Nucleus accumbens (tissue), 56 donors: ENCODE measurements around the gene KIAA1549.

Experiments used
- DNase-seq, 56 donors: peaks; one replicate each; lab custom pipeline; 2025; lab: John Stamatoyannopoulos, UW

The KIAA1549 gene

DNA sequence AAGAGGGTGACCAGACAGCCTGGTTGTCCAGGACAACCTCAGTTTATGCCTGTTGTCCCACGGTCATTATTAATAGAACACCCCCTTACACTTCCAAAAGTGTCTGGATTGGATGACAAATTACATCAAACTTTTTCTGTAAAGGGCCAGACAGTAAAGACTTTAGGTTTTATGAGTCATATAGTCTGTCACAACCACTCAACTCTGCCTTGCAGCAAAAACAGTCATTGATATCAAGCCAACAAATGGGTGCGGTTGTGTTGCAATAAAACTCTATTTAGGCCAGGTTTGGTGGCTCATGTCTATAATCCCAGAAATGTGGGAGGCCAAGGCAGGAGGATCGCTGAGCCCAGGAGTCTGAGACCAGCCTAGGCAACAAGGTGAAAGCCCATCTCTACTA, 116.5 kb downstream of the KIAA1549 start:
- no peak for DNase-seq

DNA sequence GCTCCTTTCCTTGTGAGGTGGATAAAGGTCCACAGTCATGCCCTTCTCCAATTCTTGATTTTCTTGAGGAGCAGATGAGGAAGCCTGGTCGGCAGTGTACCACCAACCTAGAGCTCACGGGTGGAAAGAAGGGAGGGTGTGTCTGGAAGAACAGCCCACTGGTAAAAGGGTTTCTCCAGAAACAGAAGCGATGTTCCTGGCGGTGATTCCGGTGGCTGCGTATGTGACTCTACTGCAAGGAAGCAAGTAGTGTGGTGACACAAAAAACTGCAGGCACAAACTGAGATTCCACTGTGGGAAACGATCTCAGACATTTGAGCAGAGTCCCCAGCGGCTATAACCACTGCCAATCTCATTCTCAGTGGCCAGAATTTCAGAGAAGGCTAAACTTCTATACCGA, 117.3 kb downstream of the KIAA1549 start:
- DNase-seq: no peak

DNA sequence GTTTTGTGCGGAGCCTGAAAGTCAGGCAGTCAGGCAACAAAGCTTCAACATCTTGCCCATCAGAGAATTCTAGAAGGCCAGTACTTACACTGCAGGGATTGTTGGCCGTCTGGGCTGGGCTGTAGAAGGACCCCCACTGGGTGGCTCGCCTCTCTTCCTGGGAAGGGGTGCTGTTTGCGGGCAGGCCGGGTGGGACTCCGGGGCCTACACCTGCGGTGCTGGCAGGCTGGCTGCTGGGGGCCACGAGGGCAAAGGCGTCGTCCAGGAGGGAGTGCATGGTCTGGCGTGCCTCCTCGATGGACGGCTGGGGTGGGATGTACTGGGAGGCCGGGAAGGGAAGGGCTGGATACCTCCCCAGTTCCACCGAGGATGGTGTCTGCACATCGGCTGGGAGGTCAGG, 120.1 kb downstream of the KIAA1549 start:
- DNase-seq: no peak

DNA sequence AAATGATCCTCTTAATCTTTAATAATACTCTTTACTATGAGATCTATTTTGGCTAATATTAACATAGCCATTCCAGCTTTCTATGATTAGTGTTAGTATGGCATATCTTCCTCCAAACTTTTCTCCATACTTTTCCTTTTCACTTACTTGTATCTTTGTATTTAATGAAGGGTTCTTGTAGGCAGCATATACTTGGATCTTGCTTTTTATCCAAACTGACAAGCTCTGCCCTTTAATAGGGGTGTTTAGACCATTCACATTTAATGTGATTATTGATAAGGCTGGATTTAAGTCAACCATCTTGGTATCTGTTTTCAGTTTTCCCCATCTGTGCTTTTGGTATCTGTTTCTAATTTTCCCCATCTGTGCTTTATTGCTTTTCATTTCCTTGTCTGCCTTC, 123.5 kb downstream of the KIAA1549 start:
- no peak for DNase-seq

DNA sequence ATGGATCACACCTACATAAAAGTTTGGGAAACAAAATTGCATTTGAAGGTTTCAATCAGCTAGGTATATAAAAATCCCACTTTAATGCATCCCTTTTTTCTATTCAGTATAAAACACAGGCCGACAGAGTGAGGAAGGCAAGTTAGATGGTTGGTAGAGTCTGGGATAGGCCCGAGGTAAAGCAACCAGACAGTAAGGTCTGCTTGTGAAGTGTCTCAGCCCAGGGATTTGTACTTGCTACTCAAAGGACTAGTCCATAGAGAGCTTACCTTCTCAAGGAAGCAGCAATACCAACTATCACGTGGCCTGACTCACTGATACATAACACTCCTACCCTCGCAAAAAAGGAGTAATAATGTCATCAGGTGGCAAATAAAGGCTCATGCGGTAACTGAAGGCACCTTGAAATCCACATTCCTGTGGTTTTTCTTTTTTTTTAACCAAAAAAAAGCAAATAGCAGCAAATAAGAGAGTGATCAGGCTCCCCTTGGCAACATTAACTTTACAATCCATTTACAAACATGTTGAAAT, 127.0 kb downstream of the KIAA1549 start:
- DNase-seq: no peak

DNA sequence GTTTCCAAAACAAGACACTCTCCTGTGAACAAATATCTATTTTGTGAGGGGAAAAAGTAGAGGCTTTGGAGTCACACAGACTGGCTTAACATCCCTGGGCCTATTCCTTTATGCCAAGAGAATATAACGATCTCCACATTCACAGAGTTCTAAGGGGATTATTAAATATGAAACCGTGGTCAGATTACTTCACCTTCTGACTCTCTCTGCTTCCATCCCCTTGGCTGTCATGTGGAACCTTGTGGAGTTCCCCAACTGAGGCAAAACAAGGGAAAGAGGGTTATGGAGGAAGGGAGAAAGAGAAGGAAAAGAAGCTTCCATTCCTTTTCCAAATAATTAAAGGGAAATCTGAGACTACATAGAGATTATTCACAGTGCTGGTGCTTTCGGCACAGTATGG, 127.7 kb downstream of the KIAA1549 start:
- DNase-seq: no peak

DNA sequence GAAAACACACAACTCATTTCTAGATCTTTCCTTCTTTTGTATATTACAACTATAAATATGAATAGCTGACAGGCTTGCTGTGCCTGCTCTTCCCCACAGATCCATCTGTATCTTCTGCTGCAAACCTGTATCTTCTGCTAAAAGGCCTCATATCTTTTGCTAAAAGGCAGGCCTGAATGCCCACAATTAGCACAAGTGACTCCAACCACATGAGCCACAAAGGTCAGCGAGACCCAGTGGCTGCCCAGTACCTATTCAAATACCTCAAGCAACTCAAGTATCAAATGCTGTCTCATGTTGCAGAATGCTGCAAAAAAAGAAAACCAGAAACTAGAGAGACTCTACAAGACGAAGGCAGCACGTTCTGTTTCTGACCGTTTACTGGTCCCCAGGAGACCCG, 128.7 kb downstream of the KIAA1549 start:
- no peak for DNase-seq

DNA sequence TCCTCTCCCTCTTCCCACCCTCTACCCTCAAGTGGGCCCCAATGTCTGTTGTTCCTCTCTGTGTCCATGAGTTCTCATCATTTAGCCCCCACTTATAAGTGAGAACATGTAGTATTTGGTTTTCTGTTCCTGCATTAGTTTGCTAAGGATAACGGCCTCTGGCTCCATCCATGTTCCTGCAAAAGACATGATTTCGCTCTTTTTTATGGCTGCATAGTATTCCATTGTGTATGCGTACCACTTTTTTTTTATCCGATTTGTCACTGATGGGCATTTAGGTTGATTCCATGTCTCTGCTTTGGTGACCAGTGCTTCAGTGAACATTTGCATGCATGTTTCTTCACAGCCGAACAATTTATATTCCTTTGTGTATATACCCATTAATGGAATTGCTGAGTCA, 131.5 kb downstream of the KIAA1549 start:
- DNase-seq: no peak

DNA sequence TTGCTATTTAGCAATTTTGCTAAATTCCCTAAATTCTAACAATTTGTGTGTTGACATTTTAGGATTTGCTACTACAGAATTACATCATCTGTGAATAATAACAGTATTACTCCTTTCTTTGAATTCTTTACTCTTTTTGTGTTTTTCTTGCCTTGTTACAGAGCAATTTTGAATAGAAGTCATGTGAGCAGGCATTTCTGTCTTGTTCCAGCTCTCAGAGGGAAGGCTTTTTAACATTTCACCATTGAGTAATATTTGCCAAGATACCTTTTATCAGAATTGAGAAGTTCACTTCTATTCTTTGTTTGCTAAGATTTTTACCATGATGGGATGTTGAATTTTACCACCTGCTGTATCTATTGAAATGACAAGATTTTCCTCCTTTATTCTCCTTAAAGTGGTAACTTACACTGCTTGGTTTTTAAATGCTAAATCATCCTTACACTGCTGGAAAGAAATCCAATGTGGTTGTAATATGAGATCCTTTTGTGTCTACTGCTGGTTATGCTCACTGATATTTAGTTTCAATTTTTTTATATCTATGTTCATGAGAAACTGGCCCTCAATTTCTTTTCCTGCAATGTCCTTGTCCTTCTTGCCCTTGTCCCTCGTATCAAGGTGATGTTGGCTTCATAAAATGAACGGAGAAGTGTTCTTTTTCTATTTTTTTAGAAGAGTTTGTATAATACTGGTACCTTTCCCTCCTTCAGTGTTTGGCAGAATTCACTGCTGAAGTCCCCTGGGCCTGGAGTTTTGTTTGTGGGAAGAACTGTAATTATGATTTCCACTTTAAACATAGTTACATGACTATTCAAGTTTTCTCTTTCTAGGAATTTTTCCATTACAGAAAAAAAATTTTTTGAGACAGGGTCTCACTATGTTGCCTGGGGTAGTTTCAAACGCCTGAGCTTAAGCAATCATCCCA, 132.9 kb downstream of the KIAA1549 start:
- no peak for DNase-seq

DNA sequence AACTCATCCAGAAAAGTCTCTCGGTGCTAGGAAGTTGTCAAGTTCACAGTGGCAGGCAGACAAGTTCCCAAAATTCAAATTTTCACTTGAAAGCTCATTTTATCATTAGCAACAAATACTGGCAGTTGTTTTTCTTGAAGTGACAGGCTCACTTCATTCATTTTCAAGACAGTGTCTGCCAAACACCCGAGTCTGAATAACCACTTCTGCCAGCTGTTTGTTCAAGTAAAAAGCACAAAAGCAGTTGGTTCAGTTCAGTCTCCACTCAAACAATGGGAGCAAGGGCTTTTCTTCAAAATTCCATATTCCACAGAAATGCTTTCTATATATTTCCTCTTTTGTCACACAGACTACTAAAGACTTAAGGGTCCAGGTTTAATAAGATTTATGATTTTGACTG, 135.5 kb downstream of the KIAA1549 start:
- DNase-seq: no peak

DNA sequence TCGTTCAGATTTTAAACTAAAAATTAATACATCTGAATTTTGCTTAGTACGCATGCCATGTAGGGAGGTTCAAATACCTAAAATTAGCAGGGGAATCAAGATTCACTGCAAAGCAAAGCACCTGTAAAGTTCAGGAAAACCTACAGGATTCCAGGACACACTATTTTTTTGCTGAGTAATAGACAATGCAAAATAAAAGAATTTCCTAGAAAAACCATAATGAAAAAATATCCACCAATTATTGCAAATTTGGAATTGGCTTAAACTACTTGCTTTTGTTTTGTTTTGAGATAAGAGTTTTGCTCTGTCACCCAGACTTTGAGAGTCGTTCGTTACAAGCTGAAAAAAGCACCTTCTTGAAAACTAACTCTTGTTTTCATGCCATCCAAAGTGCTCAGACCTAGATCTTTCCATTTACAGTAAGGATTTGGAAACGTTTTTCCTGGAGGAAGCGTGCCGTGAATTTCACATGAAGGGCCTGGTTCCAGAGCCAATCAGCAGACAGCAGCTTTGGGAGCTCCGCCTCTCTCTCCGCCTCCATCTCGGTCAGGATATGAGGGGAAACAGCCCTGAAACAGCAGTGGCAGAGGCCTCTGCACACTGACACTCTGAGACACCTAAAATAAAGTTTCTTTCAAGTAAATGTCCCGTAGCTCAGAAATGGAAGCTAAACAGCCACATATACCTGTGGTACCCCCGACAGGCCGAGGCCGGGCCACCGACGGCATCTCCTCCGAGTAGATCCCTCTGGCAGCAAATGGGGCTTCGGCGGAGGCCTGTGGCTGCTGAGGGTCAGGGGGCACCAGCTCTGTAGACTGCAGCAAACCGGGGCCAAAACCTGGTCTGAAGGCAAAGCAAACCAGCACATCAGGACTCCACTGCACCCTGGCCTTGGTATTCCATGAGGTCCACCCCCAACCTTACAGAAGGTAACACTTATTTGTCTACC, 137.3 kb downstream of the KIAA1549 start:
- no peak for DNase-seq

DNA sequence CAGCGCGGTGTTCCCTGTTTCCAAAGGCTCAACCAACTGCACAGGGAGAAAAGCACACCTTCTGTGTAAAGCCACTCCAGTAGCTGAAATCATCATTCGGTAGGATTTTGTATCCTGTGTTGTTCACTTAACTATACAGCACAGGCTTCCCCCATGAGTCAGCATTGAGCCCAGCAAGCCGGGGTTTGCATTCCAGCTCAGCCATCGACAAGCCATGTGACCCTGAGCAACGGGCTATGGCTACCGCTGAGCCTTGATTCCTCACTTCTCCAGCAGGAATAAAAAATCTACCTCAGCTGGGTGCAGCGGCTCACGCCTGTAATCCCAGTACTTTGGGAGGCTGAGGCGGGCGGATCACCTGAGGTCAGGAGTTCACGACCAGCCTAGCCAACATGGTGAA, 139.1 kb downstream of the KIAA1549 start:
- no peak for DNase-seq

DNA sequence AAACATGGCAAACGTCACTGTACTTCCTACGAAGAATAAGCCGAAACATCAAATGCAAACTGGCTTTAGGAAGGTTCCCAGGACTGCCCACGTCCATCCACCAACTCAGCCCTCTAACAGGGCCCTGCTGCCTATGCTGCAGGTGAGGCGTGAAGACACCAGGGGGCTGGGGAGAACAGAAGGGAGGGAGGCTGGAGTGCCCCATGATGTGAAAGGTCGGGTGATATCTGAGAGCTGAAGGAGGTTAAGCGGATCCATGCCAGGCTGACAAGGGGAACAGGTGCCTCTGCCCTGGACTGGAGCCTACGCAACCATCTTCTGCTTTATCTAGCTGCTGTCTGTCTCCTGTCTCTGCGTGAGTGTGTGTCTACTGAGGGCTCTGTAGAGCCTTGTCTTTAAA, 143.0 kb downstream of the KIAA1549 start:
- DNase-seq: no peak

DNA sequence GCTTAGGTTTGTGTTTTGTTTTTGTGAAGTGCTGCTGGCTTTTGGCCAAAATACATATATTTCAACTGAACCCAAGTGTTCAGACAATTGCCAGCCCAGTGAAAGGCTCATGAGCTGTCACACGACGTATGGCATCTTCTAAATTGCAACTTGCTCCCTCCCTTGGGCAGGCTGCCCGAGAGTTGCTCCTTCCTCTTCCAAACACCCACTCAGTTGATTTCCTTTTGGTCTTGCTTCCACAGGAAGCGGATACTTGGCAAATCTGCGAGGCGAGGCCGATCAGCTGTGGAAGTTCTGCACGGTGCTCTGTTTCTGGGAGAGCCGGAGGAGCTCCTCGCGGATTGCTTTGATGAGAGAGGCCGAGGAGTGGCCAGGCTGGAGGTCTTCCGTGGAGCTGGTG, 143.6 kb downstream of the KIAA1549 start:
- DNase-seq: no peak

DNA sequence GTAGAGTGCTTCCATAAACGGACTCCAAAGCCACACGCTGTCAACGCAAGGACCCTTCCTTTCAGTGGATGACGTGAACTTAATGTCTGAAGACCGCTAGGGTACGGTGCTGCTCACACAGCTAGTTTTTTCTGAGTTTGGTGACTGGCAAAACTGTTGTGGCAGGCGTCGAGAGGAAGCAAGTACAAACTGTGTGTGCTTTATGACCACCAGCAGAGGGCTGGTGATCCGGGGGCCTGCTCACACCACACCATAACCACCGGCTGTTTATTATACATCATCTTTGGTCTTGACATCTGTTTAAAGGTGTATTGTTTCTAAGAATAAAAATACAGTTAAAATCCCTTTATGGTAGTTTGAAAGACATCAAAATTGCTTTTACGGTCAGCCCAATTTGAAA, 146.1 kb downstream of the KIAA1549 start:
- no peak for DNase-seq

DNA sequence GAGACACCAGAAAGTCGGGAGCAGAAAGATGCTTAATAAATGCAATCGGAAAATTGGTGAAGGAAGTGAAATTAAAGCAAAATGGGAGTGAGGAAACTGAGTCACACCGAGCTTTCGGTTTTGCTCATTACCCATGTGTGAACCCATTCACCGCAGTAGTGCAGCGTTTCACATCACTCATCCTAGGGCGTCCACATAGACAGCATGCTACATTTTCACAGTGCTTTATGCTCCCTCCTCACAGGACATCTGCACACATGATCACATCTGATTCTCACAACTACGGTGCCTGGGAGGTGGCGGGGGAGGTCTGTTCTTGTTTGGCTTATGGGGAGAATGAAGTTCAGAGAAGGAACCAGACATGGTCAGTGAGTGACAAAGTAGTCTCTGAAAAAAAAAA, 146.6 kb downstream of the KIAA1549 start:
- no peak for DNase-seq

DNA sequence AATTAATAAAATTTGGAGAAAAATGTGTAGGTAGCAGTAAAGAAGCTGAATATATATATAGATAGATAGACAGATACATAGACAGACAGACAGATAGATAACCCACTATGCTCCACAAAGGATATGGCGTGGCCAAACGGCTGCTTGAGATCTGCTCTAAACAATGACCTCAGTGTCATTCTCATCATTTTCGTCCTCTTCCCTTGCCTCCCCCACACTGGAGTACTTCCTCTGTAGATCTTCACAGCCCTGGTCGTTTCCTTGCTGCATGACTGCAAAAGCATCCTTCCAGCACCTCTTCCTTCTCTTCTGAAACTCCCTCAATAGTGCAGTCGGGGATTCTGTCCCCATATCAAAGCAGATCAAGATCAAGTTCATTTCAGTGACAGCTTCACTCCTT, 147.6 kb downstream of the KIAA1549 start:
- DNase-seq: no peak

DNA sequence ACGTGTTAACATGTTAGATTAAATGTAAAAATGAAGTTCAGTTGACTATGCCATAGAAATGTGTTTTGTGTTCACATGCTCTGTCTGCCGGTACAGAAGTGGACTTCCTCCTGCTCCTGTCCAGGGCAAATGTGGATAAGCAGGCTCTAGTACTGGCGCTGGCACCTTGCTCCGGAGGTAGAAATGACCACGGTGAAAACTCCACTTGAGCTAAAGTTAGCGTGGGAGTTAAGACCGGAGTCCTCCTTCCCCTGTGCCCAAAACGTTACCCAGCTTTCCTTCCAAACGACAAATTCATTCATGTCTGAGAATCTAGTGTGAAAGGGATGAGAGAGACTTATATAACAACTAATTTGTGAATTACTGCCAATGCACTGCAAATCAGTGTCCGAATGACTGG, 148.2 kb downstream of the KIAA1549 start:
- DNase-seq: no peak

DNA sequence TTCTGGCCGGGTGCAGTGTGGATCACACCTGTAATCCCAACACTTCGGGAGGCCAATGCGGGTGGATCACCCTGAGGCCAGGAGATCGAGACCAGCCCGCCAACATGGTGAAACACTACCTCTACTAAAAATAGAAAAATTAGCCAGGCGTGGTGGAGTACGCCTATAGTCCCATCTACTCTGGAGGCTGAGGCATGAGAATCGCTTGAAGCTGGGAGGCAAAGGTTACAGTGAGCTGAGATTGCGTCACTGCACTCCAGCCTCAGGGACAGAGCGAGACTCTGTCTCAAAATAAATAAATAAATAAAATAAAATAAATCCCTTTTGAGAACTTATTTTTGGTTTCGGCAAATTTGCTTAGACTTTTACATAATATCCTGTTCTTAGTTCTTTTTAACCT, 151.9 kb downstream of the KIAA1549 start:
- no peak for DNase-seq

DNA sequence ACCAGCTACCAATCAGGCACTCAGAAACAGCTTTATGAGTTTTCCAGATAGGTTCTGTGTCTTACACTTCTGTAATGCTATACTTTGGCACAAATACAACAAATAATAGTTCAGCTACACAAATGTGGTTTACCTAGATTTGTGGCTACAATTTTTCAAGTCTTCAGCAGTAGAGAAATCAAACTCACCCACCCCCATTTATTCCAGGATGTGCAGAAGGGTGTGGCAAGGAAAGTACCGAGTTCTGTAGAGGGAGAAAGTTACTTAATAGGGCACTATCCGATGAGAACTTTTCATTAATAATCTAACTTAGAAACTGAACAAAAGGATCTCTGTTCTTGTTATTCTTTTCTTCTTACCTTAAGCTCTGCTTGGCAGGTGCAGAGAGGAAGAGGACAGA, 152.9 kb downstream of the KIAA1549 start:
- DNase-seq: no peak

DNA sequence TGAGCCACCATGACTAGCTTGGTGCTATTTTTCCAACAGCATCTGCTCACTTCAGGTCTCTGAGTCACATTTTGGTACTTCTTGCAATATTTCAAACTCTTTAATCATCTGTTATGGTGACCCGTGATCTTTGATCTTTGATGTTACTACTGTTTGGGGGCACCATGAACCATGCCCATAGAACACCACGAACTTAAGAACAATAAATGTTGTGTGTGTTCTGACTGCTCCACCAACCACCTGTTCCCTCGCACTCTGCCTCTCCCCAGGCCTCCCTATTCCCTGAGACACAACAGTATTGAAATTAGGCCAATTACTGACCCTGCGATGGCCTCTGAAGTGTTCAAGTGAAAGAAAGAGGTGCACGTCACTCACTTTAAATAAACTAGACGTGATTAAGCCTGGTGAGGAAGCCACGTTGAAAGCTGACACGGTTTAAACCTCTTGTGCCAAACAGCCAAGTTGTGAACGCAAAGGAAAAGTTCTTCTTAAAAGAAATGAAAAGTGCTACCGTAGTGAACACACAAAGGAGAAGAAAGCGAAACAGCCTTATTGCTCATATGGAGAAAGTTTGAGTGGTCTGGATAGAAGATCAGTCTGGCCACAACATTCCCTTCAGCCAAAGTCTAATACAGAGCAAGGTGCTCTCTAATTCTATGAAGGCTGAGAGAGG, 156.0 kb downstream of the KIAA1549 start:
- DNase-seq: no peak
